Mammary epithelial cell (primary cell): ENCODE data around the gene JMJD7.

Experiments
- EZH2 ChIP-seq: IDR thresholded peaks from 2 replicates; pipeline ENCODE4 v1.6.1; 2012; ENCODE audit warnings: low read length, inconsistent platforms, borderline replicate concordance
- TF ChIP-seq, protein P1 (sequence below), 2 donors: IDR thresholded peaks in 1 of 2; conservative IDR thresholded peaks in 1 of 2; 2 replicates each; pipeline ENCODE4 v1.5.1; 2011 to 2012; ENCODE audit warnings: inconsistent platforms in 2 of 2, low read length in 2 of 2, mild to moderate bottlenecking in 2 of 2, control low read depth in 1 of 2, low read depth in 1 of 2; ENCODE audit not compliant: insufficient read depth in 1 of 2; ENCODE audit errors: extremely low read depth in 1 of 2

DNA sequence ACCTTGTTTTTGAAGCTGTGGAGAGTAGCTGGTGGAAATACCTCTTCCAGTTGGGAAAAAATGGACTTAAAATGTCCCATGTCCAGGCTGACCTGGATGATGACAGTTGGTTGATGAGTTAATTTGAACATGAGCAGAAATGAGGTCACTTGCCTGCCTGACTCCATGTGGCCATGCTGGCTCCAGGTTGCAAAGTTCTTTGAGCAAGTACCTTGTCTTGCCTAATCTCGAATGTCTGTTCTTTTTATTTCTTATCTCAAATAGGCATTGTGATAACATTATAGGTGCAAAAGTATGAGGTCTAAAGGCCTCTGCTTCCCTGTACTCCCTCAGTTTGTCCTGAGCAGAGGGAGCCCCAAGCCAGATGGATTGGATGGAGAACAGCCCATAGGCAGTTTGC lies 44.6 kb upstream of the JMJD7 start:
- no peak for TF ChIP-seq EZH2
- TF ChIP-seq, protein P1, sequence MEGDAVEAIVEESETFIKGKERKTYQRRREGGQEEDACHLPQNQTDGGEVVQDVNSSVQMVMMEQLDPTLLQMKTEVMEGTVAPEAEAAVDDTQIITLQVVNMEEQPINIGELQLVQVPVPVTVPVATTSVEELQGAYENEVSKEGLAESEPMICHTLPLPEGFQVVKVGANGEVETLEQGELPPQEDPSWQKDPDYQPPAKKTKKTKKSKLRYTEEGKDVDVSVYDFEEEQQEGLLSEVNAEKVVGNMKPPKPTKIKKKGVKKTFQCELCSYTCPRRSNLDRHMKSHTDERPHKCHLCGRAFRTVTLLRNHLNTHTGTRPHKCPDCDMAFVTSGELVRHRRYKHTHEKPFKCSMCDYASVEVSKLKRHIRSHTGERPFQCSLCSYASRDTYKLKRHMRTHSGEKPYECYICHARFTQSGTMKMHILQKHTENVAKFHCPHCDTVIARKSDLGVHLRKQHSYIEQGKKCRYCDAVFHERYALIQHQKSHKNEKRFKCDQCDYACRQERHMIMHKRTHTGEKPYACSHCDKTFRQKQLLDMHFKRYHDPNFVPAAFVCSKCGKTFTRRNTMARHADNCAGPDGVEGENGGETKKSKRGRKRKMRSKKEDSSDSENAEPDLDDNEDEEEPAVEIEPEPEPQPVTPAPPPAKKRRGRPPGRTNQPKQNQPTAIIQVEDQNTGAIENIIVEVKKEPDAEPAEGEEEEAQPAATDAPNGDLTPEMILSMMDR (conservative IDR thresholded peaks at IDR 0.05 in 1 of 2, IDR thresholded peaks at IDR 0.05 in 1 of 2; ENCODE audit: extremely low read depth in 1 of 2, insufficient read depth in 1 of 2, low read depth in 1 of 2, low read length in 2 of 2), result no peak
